Body of pancreas (tissue), 4 donors: ENCODE results near the gene GDF3.

Experiments
- POLR2A ChIP-seq, 3 donors: fragments of 450-650 bp; IDR thresholded peaks; one replicate each; pipeline ENCODE4 v1.6.1; 2016; ENCODE audit warnings: antibody characterized with exemption in 3 of 3, mild to moderate bottlenecking in 2 of 3
- TF ChIP-seq, protein P1 (sequence below), 7 experiments: fragments of 450-650 bp in 4 of 7; fragments of 200-600 bp in 3 of 7; sonication (generic) in 3 of 7; IDR thresholded peaks; one replicate each; pipeline ENCODE4 v1.5.1; 2016 to 2019; ENCODE audit warnings: antibody characterized with exemption in 7 of 7

DNA sequence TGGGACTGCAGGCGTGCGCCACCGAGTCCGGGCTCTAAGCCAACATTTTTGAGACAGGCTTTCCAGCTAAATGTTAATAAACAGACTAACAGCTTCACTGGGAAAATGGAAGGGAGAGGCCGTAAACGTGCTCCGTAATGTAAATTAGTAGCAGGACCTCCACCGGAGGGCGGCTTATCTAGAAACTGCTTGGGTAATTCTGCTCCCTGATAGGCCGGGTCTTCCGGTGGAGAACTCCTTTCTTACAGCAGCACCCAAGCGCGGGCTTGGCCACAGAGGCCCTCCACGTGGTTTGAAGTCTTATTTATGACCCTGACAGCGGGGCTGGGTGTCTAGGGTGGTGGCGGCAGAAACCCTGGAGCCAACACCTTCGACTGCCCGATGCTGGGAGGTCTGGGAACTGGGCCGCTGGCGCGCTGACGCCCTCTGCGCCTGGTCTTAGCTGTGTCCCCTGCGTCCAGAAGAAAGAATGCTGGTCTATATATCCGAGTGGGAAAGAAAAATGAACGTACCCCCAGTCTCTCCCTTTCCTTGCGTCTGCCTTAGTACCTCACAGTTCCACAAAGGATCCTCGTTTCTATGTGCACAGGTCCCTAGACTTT lies 17.4 kb upstream of the GDF3 start:
- no peak for TF ChIP-seq POLR2A (IDR thresholded peaks at IDR 0.05)
- TF ChIP-seq, protein P1, sequence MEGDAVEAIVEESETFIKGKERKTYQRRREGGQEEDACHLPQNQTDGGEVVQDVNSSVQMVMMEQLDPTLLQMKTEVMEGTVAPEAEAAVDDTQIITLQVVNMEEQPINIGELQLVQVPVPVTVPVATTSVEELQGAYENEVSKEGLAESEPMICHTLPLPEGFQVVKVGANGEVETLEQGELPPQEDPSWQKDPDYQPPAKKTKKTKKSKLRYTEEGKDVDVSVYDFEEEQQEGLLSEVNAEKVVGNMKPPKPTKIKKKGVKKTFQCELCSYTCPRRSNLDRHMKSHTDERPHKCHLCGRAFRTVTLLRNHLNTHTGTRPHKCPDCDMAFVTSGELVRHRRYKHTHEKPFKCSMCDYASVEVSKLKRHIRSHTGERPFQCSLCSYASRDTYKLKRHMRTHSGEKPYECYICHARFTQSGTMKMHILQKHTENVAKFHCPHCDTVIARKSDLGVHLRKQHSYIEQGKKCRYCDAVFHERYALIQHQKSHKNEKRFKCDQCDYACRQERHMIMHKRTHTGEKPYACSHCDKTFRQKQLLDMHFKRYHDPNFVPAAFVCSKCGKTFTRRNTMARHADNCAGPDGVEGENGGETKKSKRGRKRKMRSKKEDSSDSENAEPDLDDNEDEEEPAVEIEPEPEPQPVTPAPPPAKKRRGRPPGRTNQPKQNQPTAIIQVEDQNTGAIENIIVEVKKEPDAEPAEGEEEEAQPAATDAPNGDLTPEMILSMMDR (IDR thresholded peaks at IDR 0.05) = no peak
